ENCODE results near the gene MYH7. TPM values are rescaled to one million over a fixed set of nuclear protein-coding genes. Genes with fewer than 3 reads are reported as not detected.
"Not testable (repeated sequence)": the region's sequence is repeated elsewhere in the genome, so short reads cannot be mapped to it uniquely, and the experiment has no call there.

Gene MYH7
- total RNA-seq, 4 donors from 2014 or later = 1,360 to 5,274 (median 3,359) TPM

DNA sequence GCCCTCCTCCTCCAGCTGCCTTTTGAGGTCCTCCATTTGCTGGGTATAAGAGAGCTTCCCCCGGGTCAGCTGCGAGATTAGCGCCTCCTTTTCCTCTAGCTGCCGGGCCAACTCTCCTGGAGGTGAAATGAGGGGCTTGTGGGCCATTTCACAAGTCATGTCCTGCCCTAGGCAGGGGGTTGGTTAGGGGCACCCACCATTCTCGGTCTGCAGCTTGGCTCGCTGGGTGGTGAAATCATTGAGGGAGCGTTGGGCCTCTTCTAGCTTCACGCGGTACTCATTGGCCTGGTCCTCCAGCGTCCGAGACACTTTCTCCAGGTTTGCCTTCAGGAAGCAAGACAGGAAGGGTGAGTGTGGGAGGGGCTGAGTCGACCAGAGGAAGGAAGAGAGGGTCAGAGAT lies 46.1 kb downstream of the MYH7 start:
- no peaks in the 10 kb centered on the region for H3K4me1 ChIP-seq
- peaks cover 0 to 24% of the 10 kb centered on the region in 2 donors for H3K36me3 ChIP-seq
- no peaks in the 10 kb centered on the region for H3K27me3 ChIP-seq
- no peaks in the 10 kb centered on the region for H3K9me3 ChIP-seq
- in situ Hi-C loops (cut with MboI; ENCODE audit: low sequenced_read_pairs in 4 of 4) = loop anchor here in 2 of 4 donors (10.0 kb wide), 2 partner anchors 55 to 125 kb away; no protein-coding TSS in a partner anchor
- H3K27ac ChIP-seq = peak overlapping the region in 2 of 4 donors; percentile 22 to 39
- no peak overlapping the region for H3K4me3 ChIP-seq
- DNase-seq (no peak), ATAC-seq (no peak)
- TF ChIP-seq, protein P1, sequence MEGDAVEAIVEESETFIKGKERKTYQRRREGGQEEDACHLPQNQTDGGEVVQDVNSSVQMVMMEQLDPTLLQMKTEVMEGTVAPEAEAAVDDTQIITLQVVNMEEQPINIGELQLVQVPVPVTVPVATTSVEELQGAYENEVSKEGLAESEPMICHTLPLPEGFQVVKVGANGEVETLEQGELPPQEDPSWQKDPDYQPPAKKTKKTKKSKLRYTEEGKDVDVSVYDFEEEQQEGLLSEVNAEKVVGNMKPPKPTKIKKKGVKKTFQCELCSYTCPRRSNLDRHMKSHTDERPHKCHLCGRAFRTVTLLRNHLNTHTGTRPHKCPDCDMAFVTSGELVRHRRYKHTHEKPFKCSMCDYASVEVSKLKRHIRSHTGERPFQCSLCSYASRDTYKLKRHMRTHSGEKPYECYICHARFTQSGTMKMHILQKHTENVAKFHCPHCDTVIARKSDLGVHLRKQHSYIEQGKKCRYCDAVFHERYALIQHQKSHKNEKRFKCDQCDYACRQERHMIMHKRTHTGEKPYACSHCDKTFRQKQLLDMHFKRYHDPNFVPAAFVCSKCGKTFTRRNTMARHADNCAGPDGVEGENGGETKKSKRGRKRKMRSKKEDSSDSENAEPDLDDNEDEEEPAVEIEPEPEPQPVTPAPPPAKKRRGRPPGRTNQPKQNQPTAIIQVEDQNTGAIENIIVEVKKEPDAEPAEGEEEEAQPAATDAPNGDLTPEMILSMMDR (IDR thresholded peaks at IDR 0.05 in 4 of 5, conservative IDR thresholded peaks at IDR 0.05 in 1 of 5) = no peak
- TF ChIP-seq POLR2A (IDR thresholded peaks at IDR 0.05) = no peak
- intact Hi-C loops (cut with DNase I; ENCODE audit: low total_unique reads) = no loop called here

DNA sequence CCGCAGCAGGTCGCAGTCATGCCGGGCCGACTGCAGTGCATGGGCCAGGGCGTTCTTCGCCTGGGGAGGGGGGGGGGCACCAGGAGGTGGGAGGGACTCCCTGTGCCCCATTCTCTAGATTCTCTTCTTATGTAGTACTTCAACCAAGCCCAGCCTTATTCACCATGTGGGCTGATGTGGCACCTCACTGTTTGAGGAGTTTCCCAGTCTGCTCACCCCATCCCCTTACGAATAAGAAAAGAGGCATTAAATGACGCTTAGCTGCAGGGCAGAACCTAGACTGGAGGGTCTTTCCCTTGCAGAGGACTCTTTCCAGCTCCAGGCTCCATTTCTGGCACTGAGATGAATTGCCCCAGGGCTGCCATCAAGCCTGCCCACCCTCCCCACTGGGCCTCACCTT lies 46.5 kb downstream of the MYH7 start:
- Histone ChIP-seq H3K27me3 (no peaks in the 10 kb centered on the region), H3K27ac (peak overlapping the region in 2 of 4 donors; percentile 22 to 39), H3K36me3 (peaks cover 0 to 28% of the 10 kb centered on the region in 2 donors), H3K4me3 (no peak overlapping the region), H3K9me3 (no peaks in the 10 kb centered on the region), H3K4me1 (no peaks in the 10 kb centered on the region)
- TF ChIP-seq, protein P1 (IDR thresholded peaks at IDR 0.05 in 4 of 5, conservative IDR thresholded peaks at IDR 0.05 in 1 of 5) = no peak
- TF ChIP-seq POLR2A (IDR thresholded peaks at IDR 0.05) = no peak
- ATAC-seq = no peak
- intact Hi-C loops (cut with DNase I; ENCODE audit: low total_unique reads) = no loop called here
- DNase-seq = no peak
- in situ Hi-C loops (cut with MboI; ENCODE audit: low sequenced_read_pairs in 4 of 4) = loop anchor here in 2 of 4 donors (10.0 kb wide), 2 partner anchors 54 to 124 kb away; no protein-coding TSS in a partner anchor

DNA sequence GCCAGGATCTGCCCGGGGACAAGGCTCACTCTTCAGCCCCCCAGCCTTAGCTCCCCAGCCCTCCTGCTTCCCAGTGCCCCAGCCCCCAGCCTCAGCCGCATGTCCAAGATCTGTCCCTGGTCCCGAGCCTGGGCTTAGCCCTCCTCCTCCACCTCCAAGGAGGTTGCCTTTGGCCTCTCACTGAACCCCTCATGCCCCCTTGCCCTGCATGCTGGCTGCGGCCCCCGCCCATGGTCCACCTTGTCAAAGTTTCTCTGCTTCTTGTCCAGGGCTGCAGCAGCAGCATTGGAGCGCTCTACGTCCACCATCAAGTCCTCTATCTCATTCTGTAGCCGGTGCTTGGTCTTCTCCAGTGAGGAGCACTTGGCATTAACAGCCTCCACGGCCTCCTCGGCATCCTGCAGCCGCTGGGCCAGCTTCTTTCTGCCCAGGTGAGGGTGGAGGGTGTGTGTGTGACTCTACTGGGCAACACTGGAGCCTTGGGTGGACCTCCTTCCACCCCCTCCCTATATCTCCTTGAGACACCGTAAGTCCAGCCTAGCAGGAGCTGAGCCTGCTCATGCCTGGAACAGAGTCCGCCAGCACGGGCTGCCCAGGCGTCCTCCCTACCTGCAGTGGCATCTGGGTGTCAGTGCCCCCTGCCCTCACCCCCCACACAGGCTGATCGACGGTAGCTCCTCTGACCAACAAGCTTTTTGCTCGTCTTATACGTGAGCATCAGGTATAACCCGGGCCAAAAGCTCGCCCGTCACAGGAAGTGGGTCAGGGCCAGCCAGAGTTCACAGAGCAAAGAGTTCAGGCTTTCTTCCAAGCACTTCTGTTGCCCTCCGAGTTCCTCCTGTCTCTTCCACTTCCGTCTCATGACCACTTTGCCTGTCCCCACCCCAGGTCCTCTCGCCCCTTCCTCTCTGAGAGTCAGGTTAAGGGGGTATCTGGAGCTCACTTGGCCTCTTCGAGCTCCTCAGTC lies 47.3 kb downstream of the MYH7 start:
- in situ Hi-C loops (cut with MboI; ENCODE audit: low sequenced_read_pairs in 4 of 4) (loop anchor here in 2 of 4 donors (10.0 kb wide), 2 partner anchors 53 to 123 kb away; no protein-coding TSS in a partner anchor), intact Hi-C loops (cut with DNase I; ENCODE audit: low total_unique reads) (no loop called here)
- Histone ChIP-seq H3K4me3 (no peak overlapping the region), H3K36me3 (peaks cover 0 to 28% of the 10 kb centered on the region in 2 donors), H3K9me3 (no peaks in the 10 kb centered on the region), H3K4me1 (no peaks in the 10 kb centered on the region), H3K27ac (peak overlapping the region in 1 of 4 donors; percentile 9), H3K27me3 (no peaks in the 10 kb centered on the region)
- ATAC-seq = no peak
- no peak for DNase-seq
- TF ChIP-seq, protein P1 (IDR thresholded peaks at IDR 0.05 in 4 of 5, conservative IDR thresholded peaks at IDR 0.05 in 1 of 5) = no peak
- no peak for TF ChIP-seq POLR2A (IDR thresholded peaks at IDR 0.05)

DNA sequence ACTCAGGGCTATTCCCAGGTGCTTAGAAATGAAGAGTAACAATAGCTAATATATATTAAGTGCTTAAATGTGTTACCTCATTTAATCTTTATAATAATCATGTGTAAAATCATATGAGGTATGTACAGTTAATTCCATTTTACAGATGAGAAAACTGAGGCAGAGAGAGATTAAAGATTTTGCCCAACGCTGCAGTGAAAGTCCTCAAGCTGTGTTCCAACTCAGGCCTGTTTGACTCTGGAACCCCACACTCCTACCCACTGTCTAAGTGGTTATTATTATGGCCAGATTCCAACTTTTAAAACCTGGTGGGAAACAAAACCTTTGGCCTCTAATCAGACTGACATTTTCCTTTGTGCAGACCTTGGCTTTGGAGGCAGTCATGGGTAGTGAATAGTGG lies 48.5 kb downstream of the MYH7 start:
- ATAC-seq = no peak
- Histone ChIP-seq H3K27ac (peak overlapping the region in 1 of 4 donors; percentile 9), H3K4me1 (no peaks in the 10 kb centered on the region), H3K36me3 (peaks cover 0 to 17% of the 10 kb centered on the region in 2 donors), H3K9me3 (no peaks in the 10 kb centered on the region), H3K27me3 (no peaks in the 10 kb centered on the region), H3K4me3 (no peak overlapping the region)
- TF ChIP-seq, protein P1 (IDR thresholded peaks at IDR 0.05 in 4 of 5, conservative IDR thresholded peaks at IDR 0.05 in 1 of 5) = no peak
- no peak for TF ChIP-seq POLR2A (IDR thresholded peaks at IDR 0.05)
- in situ Hi-C loops (cut with MboI; ENCODE audit: low sequenced_read_pairs in 4 of 4) (loop anchor here in 2 of 4 donors (10.0 kb wide), 2 partner anchors 52 to 122 kb away; no protein-coding TSS in a partner anchor), intact Hi-C loops (cut with DNase I; ENCODE audit: low total_unique reads) (no loop called here)
- no peak for DNase-seq

DNA sequence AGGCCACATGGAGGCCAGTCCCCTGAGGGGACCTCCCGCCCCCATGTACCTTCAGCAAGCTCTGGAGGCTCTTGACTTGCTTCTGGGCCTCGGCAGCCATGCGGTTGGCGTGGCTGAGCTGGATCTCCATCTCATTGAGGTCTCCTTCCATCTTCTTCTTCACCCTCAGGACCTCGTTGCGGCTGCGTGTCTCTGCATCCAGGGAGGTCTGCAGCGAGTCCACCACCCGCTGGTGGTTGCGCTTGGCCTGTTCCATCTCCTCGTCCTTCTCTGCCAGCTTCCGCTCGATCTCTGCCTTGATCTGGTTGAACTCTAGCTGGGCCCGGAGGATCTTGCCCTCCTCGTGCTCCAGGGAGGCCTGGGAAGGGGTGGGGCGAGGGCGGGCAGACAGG lies 49.2 kb downstream of the MYH7 start:
- H3K27ac ChIP-seq; DNase-seq; ATAC-seq; H3K4me3 ChIP-seq; H3K9me3 ChIP-seq; H3K27me3 ChIP-seq; intact Hi-C loops (cut with DNase I; ENCODE audit: low total_unique reads); H3K4me1 ChIP-seq: not testable (repeated sequence)
- peaks cover 0 to 18% of the 10 kb centered on the region in 2 donors for H3K36me3 ChIP-seq
- in situ Hi-C loops (cut with MboI; ENCODE audit: low sequenced_read_pairs in 4 of 4) = loop anchor here in 2 of 4 donors (10.0 kb wide), 2 partner anchors 51 to 121 kb away; no protein-coding TSS in a partner anchor
